ENCODE measurements around the gene CAMTA1. TPM values are rescaled to one million over a fixed set of nuclear protein-coding genes. Genes with fewer than 3 reads are reported as not detected.

Gene CAMTA1
- polyA plus RNA-seq, 2 donors = 61.1 to 75.0 TPM

GRCh38 chr1:7535934-7536878 lies 751.0 kb downstream of the CAMTA1 start:
- no peak overlapping the region for H3K4me3 ChIP-seq (ENCODE audit: low read depth in 1 of 2, low read length in 2 of 2)

GRCh38 chr1:7536891-7537591 lies 751.8 kb downstream of the CAMTA1 start:
- Histone ChIP-seq H3K4me3 (ENCODE audit: low read depth in 1 of 2, low read length in 2 of 2) (no peak overlapping the region), H3K9me3 (ENCODE audit: control insufficient read depth in 2 of 2, insufficient read depth in 1 of 2, low read depth in 1 of 2, low read length in 1 of 2) (no peaks in the 10 kb centered on the region), H3K27ac (ENCODE audit: low read depth in 2 of 2, low read length in 1 of 2) (no peak overlapping the region), H3K27me3 (ENCODE audit: control insufficient read depth in 1 of 2, insufficient read depth in 2 of 2, low read length in 2 of 2) (no peaks in the 10 kb centered on the region), H3K4me1 (ENCODE audit: control insufficient read depth in 2 of 2, insufficient read depth in 2 of 2, low read length in 1 of 2) (no peaks in the 10 kb centered on the region), H3K36me3 (ENCODE audit: control insufficient read depth in 2 of 2, insufficient read depth in 2 of 2, low read length in 1 of 2) (no peaks in the 10 kb centered on the region)
- WGBS, 2 donors = 68 to 71% methylated on average over 20 of the region's 20 CpGs

More at GRCh38 chr1:7535934-7536878, 751.0 kb downstream of the CAMTA1 start:
- H3K27ac ChIP-seq (ENCODE audit: low read depth in 2 of 2, low read length in 1 of 2) = no peak overlapping the region
- H3K36me3 ChIP-seq (ENCODE audit: control insufficient read depth in 2 of 2, insufficient read depth in 2 of 2, low read length in 1 of 2) = no peaks in the 10 kb centered on the region
- H3K9me3 ChIP-seq (ENCODE audit: control insufficient read depth in 2 of 2, insufficient read depth in 1 of 2, low read depth in 1 of 2, low read length in 1 of 2) = no peaks in the 10 kb centered on the region
- H3K27me3 ChIP-seq (ENCODE audit: control insufficient read depth in 1 of 2, insufficient read depth in 2 of 2, low read length in 2 of 2) = no peaks in the 10 kb centered on the region
- H3K4me1 ChIP-seq (ENCODE audit: control insufficient read depth in 2 of 2, insufficient read depth in 2 of 2, low read length in 1 of 2) = no peaks in the 10 kb centered on the region
- WGBS, 2 donors = 68 to 75% methylated on average over 23 of the region's 23 CpGs

- H3K27me3 ChIP-seq (ENCODE audit: control insufficient read depth in 1 of 2, insufficient read depth in 2 of 2, low read length in 2 of 2) = no peaks in the 10 kb centered on the region
- H3K9me3 ChIP-seq (ENCODE audit: control insufficient read depth in 2 of 2, insufficient read depth in 1 of 2, low read depth in 1 of 2, low read length in 1 of 2) = no peaks in the 10 kb centered on the region
- no peaks in the 10 kb centered on the region for H3K4me1 ChIP-seq (ENCODE audit: control insufficient read depth in 2 of 2, insufficient read depth in 2 of 2, low read length in 1 of 2)
- no peak overlapping the region for H3K27ac ChIP-seq (ENCODE audit: low read depth in 2 of 2, low read length in 1 of 2)
- 81 to 84% methylated on average over 6 of the region's 6 CpGs for WGBS, 2 donors
- H3K36me3 ChIP-seq (ENCODE audit: control insufficient read depth in 2 of 2, insufficient read depth in 2 of 2, low read length in 1 of 2) = no peaks in the 10 kb centered on the region
- no peak overlapping the region for H3K4me3 ChIP-seq (ENCODE audit: low read depth in 1 of 2, low read length in 2 of 2)
Measured at GRCh38 chr1:7538033-7538432, 752.8 kb downstream of the CAMTA1 start.

GRCh38 chr1:7538849-7539768 lies 753.9 kb downstream of the CAMTA1 start:
- no peak overlapping the region for H3K4me3 ChIP-seq (ENCODE audit: low read depth in 1 of 2, low read length in 2 of 2)
- H3K9me3 ChIP-seq (ENCODE audit: control insufficient read depth in 2 of 2, insufficient read depth in 1 of 2, low read depth in 1 of 2, low read length in 1 of 2) = no peaks in the 10 kb centered on the region
- H3K27me3 ChIP-seq (ENCODE audit: control insufficient read depth in 1 of 2, insufficient read depth in 2 of 2, low read length in 2 of 2) = no peaks in the 10 kb centered on the region
- no peaks in the 10 kb centered on the region for H3K4me1 ChIP-seq (ENCODE audit: control insufficient read depth in 2 of 2, insufficient read depth in 2 of 2, low read length in 1 of 2)
- 73 to 80% methylated on average over 10 of the region's 10 CpGs for WGBS, 2 donors
- no peak overlapping the region for H3K27ac ChIP-seq (ENCODE audit: low read depth in 2 of 2, low read length in 1 of 2)
- no peaks in the 10 kb centered on the region for H3K36me3 ChIP-seq (ENCODE audit: control insufficient read depth in 2 of 2, insufficient read depth in 2 of 2, low read length in 1 of 2)

- 44 to 47% methylated on average over 7 of the region's 7 CpGs for WGBS, 2 donors
- Histone ChIP-seq H3K4me3 (ENCODE audit: low read depth in 1 of 2, low read length in 2 of 2) (no peak overlapping the region), H3K27ac (ENCODE audit: low read depth in 2 of 2, low read length in 1 of 2) (no peak overlapping the region)
Measured at GRCh38 chr1:7539769-7540175, 754.5 kb downstream of the CAMTA1 start.

GRCh38 chr1:7540816-7541215 lies 755.6 kb downstream of the CAMTA1 start:
- no peaks in the 10 kb centered on the region for H3K27me3 ChIP-seq (ENCODE audit: control insufficient read depth in 1 of 2, insufficient read depth in 2 of 2, low read length in 2 of 2)
- 68 to 81% methylated on average over 7 of the region's 7 CpGs for WGBS, 2 donors

More at GRCh38 chr1:7539769-7540175, 754.5 kb downstream of the CAMTA1 start:
- H3K4me1 ChIP-seq (ENCODE audit: control insufficient read depth in 2 of 2, insufficient read depth in 2 of 2, low read length in 1 of 2) = no peaks in the 10 kb centered on the region
- no peaks in the 10 kb centered on the region for H3K9me3 ChIP-seq (ENCODE audit: control insufficient read depth in 2 of 2, insufficient read depth in 1 of 2, low read depth in 1 of 2, low read length in 1 of 2)
- no peaks in the 10 kb centered on the region for H3K36me3 ChIP-seq (ENCODE audit: control insufficient read depth in 2 of 2, insufficient read depth in 2 of 2, low read length in 1 of 2)
- no peaks in the 10 kb centered on the region for H3K27me3 ChIP-seq (ENCODE audit: control insufficient read depth in 1 of 2, insufficient read depth in 2 of 2, low read length in 2 of 2)

GRCh38 chr1:7541629-7542028 lies 756.4 kb downstream of the CAMTA1 start:
- H3K4me3 ChIP-seq (ENCODE audit: low read depth in 1 of 2, low read length in 2 of 2) = no peak overlapping the region
- WGBS, 2 donors = 81 to 83% methylated on average over 11 of the region's 11 CpGs
- no peaks in the 10 kb centered on the region for H3K9me3 ChIP-seq (ENCODE audit: control insufficient read depth in 2 of 2, insufficient read depth in 1 of 2, low read depth in 1 of 2, low read length in 1 of 2)

More at GRCh38 chr1:7540816-7541215, 755.6 kb downstream of the CAMTA1 start:
- Histone ChIP-seq H3K4me3 (ENCODE audit: low read depth in 1 of 2, low read length in 2 of 2) (no peak overlapping the region), H3K36me3 (ENCODE audit: control insufficient read depth in 2 of 2, insufficient read depth in 2 of 2, low read length in 1 of 2) (no peaks in the 10 kb centered on the region), H3K9me3 (ENCODE audit: control insufficient read depth in 2 of 2, insufficient read depth in 1 of 2, low read depth in 1 of 2, low read length in 1 of 2) (no peaks in the 10 kb centered on the region), H3K4me1 (ENCODE audit: control insufficient read depth in 2 of 2, insufficient read depth in 2 of 2, low read length in 1 of 2) (no peaks in the 10 kb centered on the region), H3K27ac (ENCODE audit: low read depth in 2 of 2, low read length in 1 of 2) (no peak overlapping the region)

GRCh38 chr1:7543718-7544090 lies 758.5 kb downstream of the CAMTA1 start:
- no peak overlapping the region for H3K4me3 ChIP-seq (ENCODE audit: low read depth in 1 of 2, low read length in 2 of 2)
- WGBS, 2 donors = 60 to 62% methylated on average over 3 of the region's 3 CpGs
- no peaks in the 10 kb centered on the region for H3K9me3 ChIP-seq (ENCODE audit: control insufficient read depth in 2 of 2, insufficient read depth in 1 of 2, low read depth in 1 of 2, low read length in 1 of 2)
- no peaks in the 10 kb centered on the region for H3K27me3 ChIP-seq (ENCODE audit: control insufficient read depth in 1 of 2, insufficient read depth in 2 of 2, low read length in 2 of 2)
- H3K27ac ChIP-seq (ENCODE audit: low read depth in 2 of 2, low read length in 1 of 2) = no peak overlapping the region
- no peaks in the 10 kb centered on the region for H3K36me3 ChIP-seq (ENCODE audit: control insufficient read depth in 2 of 2, insufficient read depth in 2 of 2, low read length in 1 of 2)
- no peaks in the 10 kb centered on the region for H3K4me1 ChIP-seq (ENCODE audit: control insufficient read depth in 2 of 2, insufficient read depth in 2 of 2, low read length in 1 of 2)

More at GRCh38 chr1:7541629-7542028, 756.4 kb downstream of the CAMTA1 start:
- Histone ChIP-seq H3K27me3 (ENCODE audit: control insufficient read depth in 1 of 2, insufficient read depth in 2 of 2, low read length in 2 of 2) (no peaks in the 10 kb centered on the region), H3K4me1 (ENCODE audit: control insufficient read depth in 2 of 2, insufficient read depth in 2 of 2, low read length in 1 of 2) (no peaks in the 10 kb centered on the region), H3K36me3 (ENCODE audit: control insufficient read depth in 2 of 2, insufficient read depth in 2 of 2, low read length in 1 of 2) (no peaks in the 10 kb centered on the region), H3K27ac (ENCODE audit: low read depth in 2 of 2, low read length in 1 of 2) (no peak overlapping the region)
